Astrocyte of the spinal cord (primary cell): ENCODE measurements around the gene CAMK2D.

Source experiments
- DNase-seq: peaks from one replicate; pipeline ENCODE4 v3.0.0; 2011; ENCODE audit warnings: low read depth, low spot score
- H3K4me3 ChIP-seq: 2 replicates; pipeline ENCODE4 v1.5.1; 2011; ENCODE audit warnings: low read depth, mild to moderate bottlenecking, low read length, moderate library complexity
- in situ Hi-C: cut with HindIII; loops from 2 replicates; pipeline ENCODE4 v1.10.0; 2017; ENCODE audit warnings: low sequenced_read_pairs
- TF ChIP-seq, protein P1 (sequence below): IDR thresholded peaks from 2 replicates; pipeline ENCODE4 v1.5.1; 2012; ENCODE audit warnings: low read depth, mild to moderate bottlenecking, low read length, inconsistent platforms

CAMK2D gene

GRCh38 chr4:113788888-113789287, 27.4 kb upstream of the CAMK2D start:
- in situ Hi-C loops = no loop called here

GRCh38 chr4:113785781-113786180, 24.2 kb upstream of the CAMK2D start:
- no peak for DNase-seq
- in situ Hi-C loops = no loop called here
- TF ChIP-seq, protein P1, sequence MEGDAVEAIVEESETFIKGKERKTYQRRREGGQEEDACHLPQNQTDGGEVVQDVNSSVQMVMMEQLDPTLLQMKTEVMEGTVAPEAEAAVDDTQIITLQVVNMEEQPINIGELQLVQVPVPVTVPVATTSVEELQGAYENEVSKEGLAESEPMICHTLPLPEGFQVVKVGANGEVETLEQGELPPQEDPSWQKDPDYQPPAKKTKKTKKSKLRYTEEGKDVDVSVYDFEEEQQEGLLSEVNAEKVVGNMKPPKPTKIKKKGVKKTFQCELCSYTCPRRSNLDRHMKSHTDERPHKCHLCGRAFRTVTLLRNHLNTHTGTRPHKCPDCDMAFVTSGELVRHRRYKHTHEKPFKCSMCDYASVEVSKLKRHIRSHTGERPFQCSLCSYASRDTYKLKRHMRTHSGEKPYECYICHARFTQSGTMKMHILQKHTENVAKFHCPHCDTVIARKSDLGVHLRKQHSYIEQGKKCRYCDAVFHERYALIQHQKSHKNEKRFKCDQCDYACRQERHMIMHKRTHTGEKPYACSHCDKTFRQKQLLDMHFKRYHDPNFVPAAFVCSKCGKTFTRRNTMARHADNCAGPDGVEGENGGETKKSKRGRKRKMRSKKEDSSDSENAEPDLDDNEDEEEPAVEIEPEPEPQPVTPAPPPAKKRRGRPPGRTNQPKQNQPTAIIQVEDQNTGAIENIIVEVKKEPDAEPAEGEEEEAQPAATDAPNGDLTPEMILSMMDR = no peak
- H3K4me3 ChIP-seq = no peak overlapping the region

More at GRCh38 chr4:113788888-113789287, 27.4 kb upstream of the CAMK2D start:
- no peak for DNase-seq
- TF ChIP-seq, protein P1 = no peak
- no peak overlapping the region for H3K4me3 ChIP-seq

GRCh38 chr4:113784497-113785250, 23.1 kb upstream of the CAMK2D start:
- TF ChIP-seq, protein P1 = no peak
- in situ Hi-C loops = no loop called here
- H3K4me3 ChIP-seq = no peak overlapping the region
- peak; percentile 98 for DNase-seq

DNA sequence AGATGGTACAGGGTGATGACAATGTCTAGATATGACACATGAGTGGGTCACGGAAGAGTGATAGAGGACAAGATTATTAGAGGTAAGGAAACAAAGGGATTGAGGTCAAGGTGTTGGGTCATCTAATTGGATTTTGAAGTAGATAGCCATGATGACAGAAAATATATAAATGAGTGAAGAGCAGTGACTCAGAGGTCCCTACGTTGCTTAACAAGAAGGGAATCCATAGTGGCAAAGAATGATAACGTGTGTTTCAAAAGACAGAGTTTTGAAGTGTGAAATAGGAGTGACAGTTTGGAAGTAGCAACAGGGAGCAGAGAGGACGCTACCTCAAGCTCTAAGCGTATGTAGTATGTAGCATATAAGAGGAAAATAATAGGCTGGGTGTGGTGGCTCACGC, 22.2 kb upstream of the CAMK2D start:
- in situ Hi-C loops = no loop called here
- TF ChIP-seq, protein P1 = no peak
- no peak overlapping the region for H3K4me3 ChIP-seq
- no peak for DNase-seq

DNA sequence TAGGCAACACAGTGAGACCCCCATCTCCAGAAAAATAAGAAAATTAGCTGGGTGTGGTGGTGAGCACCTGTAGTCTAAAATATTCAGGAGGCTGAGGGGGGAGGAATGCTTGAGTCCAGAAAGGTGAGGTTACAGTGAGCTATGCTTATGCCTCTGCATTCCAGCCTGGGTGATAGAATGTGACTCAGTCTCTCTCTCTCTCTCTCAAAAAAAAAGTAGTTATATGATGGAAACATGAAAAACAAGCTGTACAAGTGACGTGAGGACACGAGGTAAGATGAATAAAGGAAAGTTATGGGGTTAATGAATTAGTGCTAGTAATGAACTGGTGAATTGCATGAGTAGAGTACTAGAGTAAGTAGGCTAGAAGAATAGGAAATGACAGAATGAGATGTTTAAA, 21.8 kb upstream of the CAMK2D start:
- in situ Hi-C loops = no loop called here
- no peak for DNase-seq
- no peak overlapping the region for H3K4me3 ChIP-seq
- TF ChIP-seq, protein P1 = no peak

GRCh38 chr4:113781439-113782040, 20.0 kb upstream of the CAMK2D start:
- TF ChIP-seq, protein P1 = peak; percentile 63
- in situ Hi-C loops = no loop called here
- peak; percentile 63 for DNase-seq
- H3K4me3 ChIP-seq = no peak overlapping the region
